Neural cell (in vitro differentiated cells): ENCODE measurements around the gene SLC31A1.

Source experiments
- CTCF ChIP-seq: fragments of 450-650 bp; IDR thresholded peaks from 2 replicates; pipeline ENCODE4 v1.5.1; 2014; ENCODE audit warnings: antibody characterized with exemption, mild to moderate bottlenecking, moderate library complexity; ENCODE audit not compliant: poor library complexity, severe bottlenecking
- EP300 ChIP-seq: fragments of 450-650 bp; conservative IDR thresholded peaks from 2 replicates; pipeline ENCODE4 v1.6.1; 2014; ENCODE audit warnings: antibody characterized with exemption, mild to moderate bottlenecking, moderate library complexity; ENCODE audit not compliant: poor library complexity, severe bottlenecking
- EZH2 ChIP-seq: fragments of 200-600, 300-800 bp; shearing (Covaris generic), sonication (generic); IDR thresholded peaks from 2 replicates; pipeline ENCODE4 v1.6.1; 2014; ENCODE audit warnings: antibody characterized with exemption, low read length, borderline replicate concordance, mild to moderate bottlenecking; ENCODE audit not compliant: insufficient read depth, poor library complexity, severe bottlenecking
- MXI1 ChIP-seq: fragments of 450-650 bp; conservative IDR thresholded peaks from 2 replicates; pipeline ENCODE4 v1.6.1; 2014; ENCODE audit warnings: antibody characterized with exemption, mild to moderate bottlenecking; ENCODE audit not compliant: poor library complexity, severe bottlenecking
- POLR2AphosphoS5 ChIP-seq: IDR thresholded peaks from 2 replicates; pipeline ENCODE4 v1.6.1; 2012
- RAD21 ChIP-seq: fragments of 450-650 bp; conservative IDR thresholded peaks from 2 replicates; pipeline ENCODE4 v1.6.1; 2014; ENCODE audit warnings: antibody characterized with exemption, mild to moderate bottlenecking, moderate library complexity
- REST ChIP-seq: IDR thresholded peaks from 2 replicates; pipeline ENCODE4 v1.6.1; 2012; ENCODE audit warnings: borderline replicate concordance
- SMC3 ChIP-seq: fragments of 450-650 bp; conservative IDR thresholded peaks from 2 replicates; pipeline ENCODE4 v1.6.1; 2014; ENCODE audit warnings: antibody characterized with exemption, mild to moderate bottlenecking, moderate library complexity; ENCODE audit not compliant: poor library complexity
- TAF1 ChIP-seq: IDR thresholded peaks from 2 replicates; pipeline ENCODE4 v1.6.1; 2012; ENCODE audit warnings: low read depth

GRCh38 chr9:113310538-113310937 lies 89.2 kb downstream of the SLC31A1 start:
- TF ChIP-seq REST (no peak), TAF1 (no peak), CTCF (no peak), EP300 (no peak), POLR2AphosphoS5 (no peak), SMC3 (no peak), EZH2 (no peak), MXI1 (no peak), RAD21 (no peak)
